Measurements from ENCODE around the gene ZEB2.

Gene ZEB2

GRCh38 chr2:144468823-144469595, 50.9 kb downstream of the ZEB2 start:
- DNase-seq: no peak

- no peak for DNase-seq
These were observed 52.3 kb downstream of the ZEB2 start for GRCh38 chr2:144467502-144468137.

- DNase-seq: no peak
These were observed 53.3 kb downstream of the ZEB2 start for GRCh38 chr2:144466637-144467036.

GRCh38 chr2:144465749-144466148, 54.2 kb downstream of the ZEB2 start:
- DNase-seq: no peak

GRCh38 chr2:144464730-144465129, 55.2 kb downstream of the ZEB2 start:
- no peak for DNase-seq

- no peak for DNase-seq
These were observed 56.7 kb downstream of the ZEB2 start for GRCh38 chr2:144463266-144463665.

- no peak for DNase-seq
These were observed 57.7 kb downstream of the ZEB2 start for GRCh38 chr2:144462266-144462665.

- DNase-seq: no peak
These were observed 58.6 kb downstream of the ZEB2 start for GRCh38 chr2:144461308-144461766.

- DNase-seq: no peak
These were observed 59.1 kb downstream of the ZEB2 start for GRCh38 chr2:144460727-144461307.

GRCh38 chr2:144459937-144460336, 60.0 kb downstream of the ZEB2 start:
- DNase-seq: no peak

GRCh38 chr2:144459286-144459685, 60.6 kb downstream of the ZEB2 start:
- no peak for DNase-seq

- no peak for DNase-seq
These were observed 61.4 kb downstream of the ZEB2 start for GRCh38 chr2:144458541-144458940.

GRCh38 chr2:144456680-144457079, 63.2 kb downstream of the ZEB2 start:
- DNase-seq: no peak

GRCh38 chr2:144455987-144456386, 63.9 kb downstream of the ZEB2 start:
- no peak for DNase-seq

- no peak for DNase-seq
These were observed 65.2 kb downstream of the ZEB2 start for GRCh38 chr2:144454466-144455287.

- DNase-seq: no peak
These were observed 66.3 kb downstream of the ZEB2 start for GRCh38 chr2:144453486-144454158.

- no peak for DNase-seq
These were observed 67.0 kb downstream of the ZEB2 start for GRCh38 chr2:144452989-144453336.

- DNase-seq: no peak
These were observed 67.5 kb downstream of the ZEB2 start for GRCh38 chr2:144452169-144452988.

GRCh38 chr2:144451443-144451842, 68.5 kb downstream of the ZEB2 start:
- DNase-seq: no peak

- no peak for DNase-seq
These were observed 70.9 kb downstream of the ZEB2 start for GRCh38 chr2:144449028-144449406.

GRCh38 chr2:144448389-144449027, 71.4 kb downstream of the ZEB2 start:
- no peak for DNase-seq

Measured in NCI-H446 treated with DMSO at 0.1 percent for 48 hours (cell line).